Testis (tissue), 3 donors: Measurements from ENCODE around the gene CBLC. TPM values are rescaled to one million over a fixed set of nuclear protein-coding genes. Genes with fewer than 3 reads are reported as not detected.

Experiments
- DNase-seq: peaks from one replicate; pipeline ENCODE4 v3.0.0-alpha.2; 2019
- H3K27ac ChIP-seq, 2 donors: fragments of 200-600 bp; sonication (generic); one replicate each; pipeline ENCODE4 v1.5.1; 2019
- H3K27me3 ChIP-seq: fragments of 200-600 bp; sonication (generic); one replicate; pipeline ENCODE4 v1.5.1; 2019
- H3K36me3 ChIP-seq: fragments of 200-600 bp; sonication (generic); one replicate; pipeline ENCODE4 v1.5.1; 2017; ENCODE audit warnings: low read depth; ENCODE audit errors: missing control alignments
- H3K4me1 ChIP-seq: fragments of 200-600 bp; sonication (generic); one replicate; pipeline ENCODE4 v1.5.1; 2019
- H3K4me3 ChIP-seq, 2 donors: fragments of 200-600 bp; sonication (generic); one replicate each; pipeline ENCODE4 v1.5.1; 2017 to 2019
- H3K9me3 ChIP-seq: fragments of 200-600 bp; sonication (generic); one replicate; pipeline ENCODE4 v1.5.1; 2017
- CTCF ChIP-seq, 3 experiments: fragments of 450-650 bp in 2 of 3; fragments of 200-600 bp in 1 of 3; sonication (generic) in 1 of 3; IDR thresholded peaks; one replicate each; pipeline ENCODE4 v1.5.1; 2016 to 2019; ENCODE audit warnings: antibody characterized with exemption in 3 of 3, mild to moderate bottlenecking in 2 of 3, moderate library complexity in 1 of 3
- POLR2A ChIP-seq: fragments of 450-650 bp; IDR thresholded peaks from one replicate; pipeline ENCODE4 v1.6.1; 2017; ENCODE audit warnings: antibody characterized with exemption, mild to moderate bottlenecking, moderate library complexity
- WGBS, 2 donors: methylation state at CpG; one replicate each; pipeline ENCODE4 v1.1.5; 2018; 5-methylcytosine and 5-hydroxymethylcytosine counted together
- intact Hi-C: fragments of 100-400 bp; cut with DNase I; formaldehyde crosslinking; loops from one replicate; pipeline ENCODE4 v1.15.1; 2023; ENCODE audit warnings: low total_unique reads
- polyA plus RNA-seq: library from polyadenylated mRNA; stranded (reverse); fragments of 350-450 nt; fragmentation: Illumina TruSeq; extraction: RNeasy Lipid Tissue Mini Kit (QIAGEN cat#74804); gene quantifications from one replicate; pipeline ENCODE4 v1.2.3, GENCODE V29; 2014; ENCODE audit warnings: low read depth, low replicate concordance; ENCODE audit not compliant: insufficient read depth
- total RNA-seq, 2 donors: library from RNA; depleted of rRNA; stranded (reverse); fragments of >200 nt; gene quantifications; one replicate each; pipeline ENCODE4 v1.2.3, GENCODE V29; 2016

Gene CBLC
- total and polyA plus RNA-seq, 3 donors from 2014 or later, result 1.9 to 6.9 (median 4.9) TPM

GRCh38 chr19:44783545-44783944, 5.9 kb downstream of the CBLC start:
- Histone ChIP-seq H3K4me3 (no peak overlapping the region), H3K27ac (no peak overlapping the region), H3K36me3 (no peaks in the 10 kb centered on the region), H3K27me3 (no peaks in the 10 kb centered on the region), H3K4me1 (no peaks in the 10 kb centered on the region), H3K9me3 (no peaks in the 10 kb centered on the region)
- WGBS, 2 donors, result 91 to 97% methylated on average over 4 of the region's 4 CpGs
- intact Hi-C loops, result loop anchor here (10.0 kb wide), 1 partner anchor 61 kb away; the partner anchor contains the start of gene NECTIN2
- DNase-seq, result no peak
- TF ChIP-seq CTCF (IDR thresholded peaks at IDR 0.05), result no peak
- no peak for TF ChIP-seq POLR2A

- WGBS, 2 donors, result 76 to 79% methylated on average over 3 of the region's 3 CpGs
- Histone ChIP-seq H3K4me3 (no peak overlapping the region), H3K36me3 (no peaks in the 10 kb centered on the region), H3K27me3 (no peaks in the 10 kb centered on the region), H3K9me3 (no peaks in the 10 kb centered on the region), H3K27ac (no peak overlapping the region), H3K4me1 (no peaks in the 10 kb centered on the region)
- TF ChIP-seq POLR2A (no peak), CTCF (IDR thresholded peaks at IDR 0.05) (no peak)
- intact Hi-C loops, result loop anchor here (10.0 kb wide), 1 partner anchor 60 kb away; the partner anchor contains the start of gene NECTIN2
- DNase-seq, result no peak
These were observed 7.6 kb downstream of the CBLC start for GRCh38 chr19:44785271-44785670.

- TF ChIP-seq CTCF (IDR thresholded peaks at IDR 0.05), result no peak
- TF ChIP-seq POLR2A, result no peak
- no peaks in the 10 kb centered on the region for H3K36me3 ChIP-seq
- no peak for DNase-seq
- H3K4me3 ChIP-seq, result no peak overlapping the region
- WGBS, 2 donors, result 91 to 95% methylated on average over 15 of the region's 15 CpGs
- intact Hi-C loops, result loop anchor here (10.0 kb wide), 1 partner anchor 59 kb away; the partner anchor contains the start of gene NECTIN2
- H3K27me3 ChIP-seq, result no peaks in the 10 kb centered on the region
- no peaks in the 10 kb centered on the region for H3K4me1 ChIP-seq
- no peak overlapping the region for H3K27ac ChIP-seq
- H3K9me3 ChIP-seq, result no peaks in the 10 kb centered on the region
These were observed 8.3 kb downstream of the CBLC start for GRCh38 chr19:44785993-44786392.

GRCh38 chr19:44788971-44789370, 11.3 kb downstream of the CBLC start:
- H3K27me3 ChIP-seq, result no peaks in the 10 kb centered on the region
- H3K4me1 ChIP-seq, result no peaks in the 10 kb centered on the region
- intact Hi-C loops, result loop anchor here (10.0 kb wide), 1 partner anchor 56 kb away; the partner anchor contains the start of gene NECTIN2
- no peaks in the 10 kb centered on the region for H3K36me3 ChIP-seq
- TF ChIP-seq POLR2A, result no peak
- no peak overlapping the region for H3K4me3 ChIP-seq
- no peaks in the 10 kb centered on the region for H3K9me3 ChIP-seq
- H3K27ac ChIP-seq, result no peak overlapping the region
- DNase-seq, result no peak
- WGBS, 2 donors, result 92 to 98% methylated on average over 3 to 6 of the region's 6 CpGs

GRCh38 chr19:44789943-44790483, 12.3 kb downstream of the CBLC start:
- TF ChIP-seq POLR2A (no peak), CTCF (IDR thresholded peaks at IDR 0.05) (no peak)
- no peaks in the 10 kb centered on the region for H3K27me3 ChIP-seq
- H3K4me3 ChIP-seq, result no peak overlapping the region
- H3K4me1 ChIP-seq, result no peaks in the 10 kb centered on the region
- H3K9me3 ChIP-seq, result no peaks in the 10 kb centered on the region
- 59 to 81% methylated on average over 12 to 13 of the region's 13 CpGs for WGBS, 2 donors
- H3K27ac ChIP-seq, result no peak overlapping the region
- no peaks in the 10 kb centered on the region for H3K36me3 ChIP-seq
- intact Hi-C loops, result loop anchor here (10.0 kb wide), 1 partner anchor 55 kb away; the partner anchor contains the start of gene NECTIN2
- DNase-seq, result no peak
